Memory B cell (primary cell): ENCODE measurements around the gene GNG7.

Experiments used
- ATAC-seq: fragments of 150-1000 bp; cut with Tn5 transposase; 2 replicates; pipeline ENCODE4 v1.10.0; 2021; ENCODE audit warnings: low read depth, mild to moderate bottlenecking, moderate library complexity
- DNase-seq, 2 donors: peaks; one replicate each; pipeline ENCODE4 v3.0.0; 2022; ENCODE audit warnings: low spot score in 2 of 2
- H3K27ac Mint-ChIP-seq: one replicate; pipeline ENCODE4 v1.8.0; 2022; ENCODE audit warnings: mild to moderate bottlenecking, moderate library complexity, mixed read lengths
- H3K27me3 Mint-ChIP-seq: one replicate; pipeline ENCODE4 v1.8.0; 2022; ENCODE audit warnings: mixed read lengths
- H3K36me3 Mint-ChIP-seq: one replicate; pipeline ENCODE4 v1.8.0; 2022; ENCODE audit warnings: mild to moderate bottlenecking, mixed read lengths
- H3K4me1 Mint-ChIP-seq: one replicate; pipeline ENCODE4 v1.8.0; 2022; ENCODE audit warnings: mixed read lengths
- H3K4me3 Mint-ChIP-seq: one replicate; pipeline ENCODE4 v1.8.0; 2022; ENCODE audit warnings: mild to moderate bottlenecking, moderate library complexity, mixed read lengths
- H3K9me3 Mint-ChIP-seq: one replicate; pipeline ENCODE4 v1.8.0; 2022; ENCODE audit warnings: mixed read lengths

GNG7 gene

GRCh38 chr19:2711172-2711874, 8.8 kb upstream of the GNG7 start:
- Mint-ChIP-seq H3K4me3 (peak overlapping the region; percentile 80), H3K4me1 (peaks cover 32% of the 10 kb centered on the region)
- peak; percentile 45 for ATAC-seq

GRCh38 chr19:2706251-2706650, 3.8 kb upstream of the GNG7 start:
- Mint-ChIP-seq H3K27me3 (no peaks in the 10 kb centered on the region), H3K4me1 (peaks cover 21% of the 10 kb centered on the region), H3K36me3 (peaks cover 8% of the 10 kb centered on the region), H3K9me3 (no peaks in the 10 kb centered on the region), H3K27ac (peak overlapping the region; percentile 52), H3K4me3 (no peak overlapping the region)
- no peak for DNase-seq
- no peak for ATAC-seq

More at GRCh38 chr19:2711172-2711874, 8.8 kb upstream of the GNG7 start:
- Mint-ChIP-seq H3K9me3 (peaks cover 7% of the 10 kb centered on the region), H3K27me3 (no peaks in the 10 kb centered on the region), H3K27ac (peak overlapping the region; percentile 99), H3K36me3 (peaks cover 7% of the 10 kb centered on the region)
- no peak for DNase-seq

DNA sequence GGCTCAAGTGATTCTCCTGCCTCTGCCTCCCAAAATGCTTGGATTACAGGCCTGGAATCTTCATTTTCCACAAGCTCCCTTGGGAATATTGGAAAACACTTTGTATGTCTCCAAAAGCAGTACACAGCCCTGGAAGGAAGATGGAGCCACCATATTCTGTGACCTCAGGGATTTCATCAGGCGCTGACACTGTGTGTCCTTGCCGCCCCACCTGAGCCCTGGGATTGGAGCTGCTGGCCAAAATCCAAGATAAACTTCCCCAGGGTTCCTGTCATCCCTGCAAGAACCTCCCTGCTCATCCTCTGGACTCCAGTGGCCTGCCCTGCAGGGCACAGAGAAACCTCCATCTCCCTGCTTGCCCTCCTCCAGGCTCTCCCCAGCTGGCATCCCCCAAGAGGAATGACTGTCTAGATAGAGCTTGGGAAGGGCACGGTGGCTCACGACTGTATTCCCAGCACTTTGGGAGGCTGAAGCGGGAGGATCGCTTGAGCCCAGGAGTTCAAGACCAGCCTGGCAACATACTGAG, 1.3 kb upstream of the GNG7 start:
- Mint-ChIP-seq H3K36me3 (peaks cover 15% of the 10 kb centered on the region), H3K4me3 (no peak overlapping the region), H3K27me3 (no peaks in the 10 kb centered on the region), H3K9me3 (no peaks in the 10 kb centered on the region), H3K4me1 (peaks cover 28% of the 10 kb centered on the region), H3K27ac (peak overlapping the region; percentile 98)
- no peak for ATAC-seq
- no peak for DNase-seq

- ATAC-seq (no peak), DNase-seq (no peak)
- peaks cover 33% of the 10 kb centered on the region for H3K4me1 Mint-ChIP-seq
- peaks cover 17% of the 10 kb centered on the region for H3K36me3 Mint-ChIP-seq
- H3K27ac Mint-ChIP-seq, result peak overlapping the region; percentile 98
- peak overlapping the region; percentile 63 for H3K4me3 Mint-ChIP-seq
- no peaks in the 10 kb centered on the region for H3K27me3 Mint-ChIP-seq
- no peaks in the 10 kb centered on the region for H3K9me3 Mint-ChIP-seq
Measured at GRCh38 chr19:2703077-2703437, 563 bp upstream of the GNG7 start.

DNA sequence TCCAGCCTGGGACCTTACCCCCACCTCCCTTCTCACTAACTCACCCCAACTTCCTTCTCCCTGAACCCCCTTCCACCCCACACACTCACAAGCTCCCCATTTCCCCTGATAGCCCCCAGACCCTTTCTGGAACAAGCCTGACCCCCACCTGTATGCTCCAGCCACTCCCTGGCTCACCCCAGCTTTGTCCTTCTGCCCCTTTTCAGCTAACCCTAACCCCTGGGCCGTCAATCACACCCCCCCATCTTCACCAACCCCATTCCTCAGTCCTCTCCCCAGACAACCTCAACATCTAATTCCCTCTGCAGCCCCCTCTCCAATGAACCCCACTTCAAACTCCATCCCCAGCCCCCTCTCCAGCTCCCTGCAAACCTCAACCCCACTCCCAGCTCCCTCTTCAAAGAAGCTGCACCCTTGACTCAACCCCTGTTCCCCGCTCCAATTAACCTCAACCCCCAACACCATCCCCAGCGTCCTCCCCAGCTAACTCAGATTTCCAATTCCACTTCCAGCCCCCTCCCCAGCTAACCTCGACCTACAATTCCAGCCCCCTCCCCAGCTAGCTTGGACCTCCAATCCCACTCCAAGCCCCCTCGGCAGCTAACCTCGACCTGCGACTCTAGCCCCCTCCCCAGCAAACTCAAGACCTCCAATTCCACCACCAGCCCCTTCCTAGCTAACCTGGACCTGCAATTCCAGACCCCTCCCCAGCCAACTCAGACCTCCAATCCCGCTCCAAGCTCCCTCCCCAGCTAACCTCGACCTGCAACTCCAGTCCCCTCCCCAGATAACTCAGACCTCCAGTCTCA, 929 bp downstream of the GNG7 start:
- H3K27ac Mint-ChIP-seq, result peak overlapping the region; percentile 98
- peaks cover 20% of the 10 kb centered on the region for H3K36me3 Mint-ChIP-seq
- peak overlapping the region; percentile 97 for H3K4me3 Mint-ChIP-seq
- DNase-seq (no peak), ATAC-seq (no peak)
- peaks cover 39% of the 10 kb centered on the region for H3K4me1 Mint-ChIP-seq
- no peaks in the 10 kb centered on the region for H3K27me3 Mint-ChIP-seq
- H3K9me3 Mint-ChIP-seq, result no peaks in the 10 kb centered on the region

- no peak for DNase-seq
- ATAC-seq, result no peak
- H3K4me3 Mint-ChIP-seq, result peak overlapping the region; percentile 97
- no peaks in the 10 kb centered on the region for H3K9me3 Mint-ChIP-seq
- H3K36me3 Mint-ChIP-seq, result peaks cover 27% of the 10 kb centered on the region
- peak overlapping the region; percentile 98 for H3K27ac Mint-ChIP-seq
- H3K4me1 Mint-ChIP-seq, result peaks cover 47% of the 10 kb centered on the region
- H3K27me3 Mint-ChIP-seq, result no peaks in the 10 kb centered on the region
Measured at GRCh38 chr19:2700660-2701360, 1.7 kb downstream of the GNG7 start.

DNA sequence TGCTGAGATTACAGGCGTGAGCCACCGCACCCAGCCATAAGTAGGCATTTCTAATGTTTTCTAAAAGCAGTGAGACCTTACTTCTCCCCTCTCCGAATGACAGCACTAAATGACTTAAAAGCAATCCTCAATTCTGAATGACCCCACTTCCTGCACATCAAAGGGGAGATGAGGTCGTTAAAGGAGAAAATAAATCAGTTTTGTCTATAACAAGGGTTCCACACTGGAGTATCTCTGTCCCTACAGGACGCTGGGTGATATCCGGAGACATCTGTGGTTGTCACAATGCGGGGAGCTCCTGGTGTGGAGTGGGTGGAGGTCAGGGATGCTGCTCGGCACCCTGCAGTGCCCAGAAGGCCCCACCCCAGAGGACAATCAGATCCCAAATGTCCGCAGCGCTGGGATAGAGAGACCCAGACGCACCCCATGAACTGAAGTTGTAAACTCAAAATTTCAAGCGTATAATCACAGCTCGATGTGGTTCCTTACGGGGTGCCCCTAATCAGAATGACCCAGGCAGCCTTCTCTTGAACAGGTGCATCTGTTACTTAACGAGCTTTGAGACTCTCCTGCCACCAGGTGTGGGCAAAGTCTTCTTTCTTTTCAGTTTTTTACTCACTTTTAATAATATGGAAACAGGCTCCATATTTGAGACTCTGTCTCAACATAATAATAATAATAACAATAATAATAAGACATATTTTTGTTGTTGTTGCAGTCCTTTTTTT, 2.9 kb downstream of the GNG7 start:
- DNase-seq (no peak), ATAC-seq (peak; percentile 34)
- Mint-ChIP-seq H3K4me3 (peak overlapping the region; percentile 97), H3K4me1 (peaks cover 58% of the 10 kb centered on the region), H3K27ac (peak overlapping the region; percentile 98), H3K9me3 (no peaks in the 10 kb centered on the region), H3K27me3 (no peaks in the 10 kb centered on the region), H3K36me3 (peaks cover 32% of the 10 kb centered on the region)

GRCh38 chr19:2694196-2694595, 8.3 kb downstream of the GNG7 start:
- ATAC-seq, result peak; percentile 4
- no peaks in the 10 kb centered on the region for H3K27me3 Mint-ChIP-seq
- H3K27ac Mint-ChIP-seq, result peak overlapping the region; percentile 98
- no peak for DNase-seq
- H3K4me3 Mint-ChIP-seq, result peak overlapping the region; percentile 77
- peaks cover 44% of the 10 kb centered on the region for H3K4me1 Mint-ChIP-seq
- no peaks in the 10 kb centered on the region for H3K9me3 Mint-ChIP-seq
- H3K36me3 Mint-ChIP-seq, result peaks cover 21% of the 10 kb centered on the region

GRCh38 chr19:2693492-2694160, 8.9 kb downstream of the GNG7 start:
- Mint-ChIP-seq H3K9me3 (no peaks in the 10 kb centered on the region), H3K36me3 (peaks cover 21% of the 10 kb centered on the region), H3K4me3 (peak overlapping the region; percentile 77), H3K27me3 (no peaks in the 10 kb centered on the region), H3K4me1 (peaks cover 42% of the 10 kb centered on the region), H3K27ac (peak overlapping the region; percentile 98)
- no peak for ATAC-seq
- DNase-seq, result no peak

- Mint-ChIP-seq H3K27ac (peak overlapping the region; percentile 98), H3K36me3 (peaks cover 20% of the 10 kb centered on the region), H3K27me3 (no peaks in the 10 kb centered on the region), H3K9me3 (no peaks in the 10 kb centered on the region), H3K4me1 (peaks cover 39% of the 10 kb centered on the region), H3K4me3 (no peak overlapping the region)
- ATAC-seq (no peak), DNase-seq (no peak)
Measured at GRCh38 chr19:2691951-2692350, 10.5 kb downstream of the GNG7 start.

DNA sequence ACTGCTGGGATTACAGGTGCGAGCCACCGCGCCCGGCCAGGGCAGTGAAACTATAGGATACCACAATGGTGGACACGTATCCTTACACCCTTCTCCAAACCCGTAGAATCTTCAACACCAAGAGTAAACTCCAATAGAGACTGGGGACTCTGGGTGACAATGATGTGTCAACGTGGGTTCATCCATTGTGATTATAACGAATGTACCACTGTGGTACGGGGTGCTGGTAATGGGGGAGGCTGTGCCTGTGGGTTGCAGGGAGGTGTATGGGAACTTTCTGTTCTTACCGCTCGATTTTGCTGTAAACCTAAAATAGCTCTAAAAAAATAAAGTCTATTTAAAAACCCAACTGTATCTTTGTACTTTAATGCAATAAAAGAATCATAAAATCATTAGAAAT, 11.6 kb downstream of the GNG7 start:
- peaks cover 17% of the 10 kb centered on the region for H3K36me3 Mint-ChIP-seq
- no peak overlapping the region for H3K27ac Mint-ChIP-seq

GRCh38 chr19:2686360-2686759, 16.1 kb downstream of the GNG7 start:
- no peaks in the 10 kb centered on the region for H3K9me3 Mint-ChIP-seq
- H3K27me3 Mint-ChIP-seq, result no peaks in the 10 kb centered on the region
- H3K27ac Mint-ChIP-seq, result peak overlapping the region; percentile 100
- no peak overlapping the region for H3K4me3 Mint-ChIP-seq
- peaks cover 21% of the 10 kb centered on the region for H3K4me1 Mint-ChIP-seq
- peaks cover 25% of the 10 kb centered on the region for H3K36me3 Mint-ChIP-seq
- ATAC-seq (no peak), DNase-seq (no peak)

More for the DNA sequence above, 11.6 kb downstream of the GNG7 start:
- no peak overlapping the region for H3K4me3 Mint-ChIP-seq
- no peaks in the 10 kb centered on the region for H3K27me3 Mint-ChIP-seq
- ATAC-seq (no peak), DNase-seq (no peak)
- H3K9me3 Mint-ChIP-seq, result no peaks in the 10 kb centered on the region
- H3K4me1 Mint-ChIP-seq, result peaks cover 30% of the 10 kb centered on the region

DNA sequence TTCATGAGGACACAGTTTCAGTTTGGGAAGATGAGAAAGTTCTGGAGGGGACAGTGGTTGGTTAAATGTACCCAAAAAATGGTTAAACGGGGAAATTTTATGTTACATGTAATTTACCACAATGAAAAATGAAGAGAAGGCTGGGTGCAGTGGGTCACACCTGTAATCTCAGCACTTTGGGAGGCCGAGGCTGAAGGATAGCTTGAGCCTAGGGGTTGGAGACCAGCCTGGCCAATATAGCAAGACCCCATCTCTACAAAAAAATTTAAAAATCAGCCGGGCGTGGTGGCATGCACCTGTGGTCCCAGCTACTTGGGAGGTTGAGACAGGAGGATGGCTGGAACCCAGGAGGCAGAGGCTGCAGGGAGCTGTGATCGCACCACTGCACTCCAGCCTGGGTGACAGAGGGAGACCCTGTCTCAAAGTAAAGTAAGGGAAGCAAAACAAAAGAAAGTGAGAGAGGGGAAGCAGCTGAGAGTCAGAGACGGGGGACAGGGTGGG, 17.2 kb downstream of the GNG7 start:
- Mint-ChIP-seq H3K27me3 (no peaks in the 10 kb centered on the region), H3K27ac (peak overlapping the region; percentile 100), H3K4me3 (no peak overlapping the region), H3K4me1 (peaks cover 23% of the 10 kb centered on the region), H3K9me3 (no peaks in the 10 kb centered on the region), H3K36me3 (peaks cover 28% of the 10 kb centered on the region)
- DNase-seq, result no peak
- no peak for ATAC-seq
